H1 (cell line): ENCODE results near the gene ELOVL6.
"Not testable (repeated sequence)": the region's sequence is repeated elsewhere in the genome, so short reads cannot be mapped to it uniquely, and the experiment has no call there.

Experiments
- CTCF ChIP-seq, 3 experiments: IDR thresholded peaks; 1 replicate in 2 of 3; 2 replicates in 1 of 3; pipeline versions ENCODE4 v1.5.1 to v1.6.1; 2011; ENCODE audit warnings: low read length in 3 of 3, mild to moderate bottlenecking in 3 of 3, inconsistent platforms in 2 of 3, low read depth in 1 of 3, moderate library complexity in 1 of 3; ENCODE audit not compliant: insufficient read depth in 1 of 3; ENCODE audit errors: control extremely low read depth in 1 of 3
- KDM5A ChIP-seq: fragments of 200-600 bp; IDR thresholded peaks from 2 replicates; pipeline ENCODE4 v1.7.1; 2012; ENCODE audit warnings: mild to moderate bottlenecking, low read length, inconsistent platforms, mixed read lengths
- RAD21 ChIP-seq, 2 experiments: IDR thresholded peaks in 1 of 2; conservative IDR thresholded peaks in 1 of 2; 2 replicates each; pipeline ENCODE4 v1.6.1; 2011; ENCODE audit warnings: low read depth in 2 of 2, low read length in 2 of 2, improper control_type of control experiment in 1 of 2, inconsistent platforms in 1 of 2, mild to moderate bottlenecking in 1 of 2, moderate library complexity in 1 of 2
- SP1 ChIP-seq: IDR thresholded peaks from 2 replicates; pipeline ENCODE4 v1.6.1; 2011; ENCODE audit warnings: low read depth, low read length

DNA sequence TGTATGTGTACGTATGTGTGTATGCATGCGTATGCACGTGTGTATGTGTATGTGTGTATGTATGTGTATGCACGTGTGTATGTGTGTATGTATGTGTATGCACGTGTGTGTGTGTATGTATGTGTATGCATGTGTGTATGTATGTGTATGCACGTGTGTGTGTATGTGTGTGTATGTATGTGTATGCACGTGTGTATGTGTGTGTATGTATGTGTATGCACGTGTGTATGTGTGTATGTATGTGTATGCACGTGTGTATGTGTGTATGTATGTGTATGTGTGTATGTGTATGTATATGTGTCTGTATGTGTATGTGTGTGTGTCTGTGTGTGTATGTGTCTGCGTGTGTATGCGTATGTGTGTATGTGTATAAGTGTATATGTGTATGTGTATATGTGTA is 35.2 kb upstream of the ELOVL6 start:
- TF ChIP-seq SP1; KDM5A; RAD21 (IDR thresholded peaks at IDR 0.05 in 1 of 2, conservative IDR thresholded peaks at IDR 0.05 in 1 of 2; ENCODE audit: low read depth in 2 of 2, low read length in 2 of 2); CTCF (IDR thresholded peaks at IDR 0.05; ENCODE audit: control extremely low read depth in 1 of 3, insufficient read depth in 1 of 3, low read depth in 1 of 3, low read length in 3 of 3): not testable (repeated sequence)
